Thymus (tissue), 11 donors: ENCODE results near the gene EHBP1. TPM values are rescaled to one million over a fixed set of nuclear protein-coding genes. Genes with fewer than 3 reads are reported as not detected.
"Not testable (repeated sequence)": the region's sequence is repeated elsewhere in the genome, so short reads cannot be mapped to it uniquely, and the experiment has no call there.

Source experiments
- DNase-seq, 9 donors: peaks; one replicate each; pipeline ENCODE4 v3.0.0-alpha.2; 2013; ENCODE audit warnings: low spot score in 9 of 9, low read depth in 6 of 9, missing footprints in 1 of 9
- H3K27ac ChIP-seq, 2 donors: one replicate each; pipeline ENCODE4 v1.5.1; 2013; ENCODE audit warnings: control low read depth in 1 of 2, low read depth in 1 of 2, low read length in 1 of 2, mild to moderate bottlenecking in 1 of 2, moderate library complexity in 1 of 2
- H3K27me3 ChIP-seq, 2 donors: one replicate each; pipeline ENCODE4 v1.5.1; 2013; ENCODE audit warnings: low read length in 1 of 2; ENCODE audit not compliant: control insufficient read depth in 2 of 2, insufficient read depth in 1 of 2
- H3K36me3 ChIP-seq, 2 donors: one replicate each; pipeline ENCODE4 v1.5.1; 2013; ENCODE audit warnings: low read length in 1 of 2, mild to moderate bottlenecking in 1 of 2, moderate library complexity in 1 of 2; ENCODE audit not compliant: control insufficient read depth in 2 of 2, insufficient read depth in 2 of 2
- H3K4me1 ChIP-seq, 2 donors: one replicate each; pipeline ENCODE4 v1.5.1; 2013; ENCODE audit warnings: low read length in 2 of 2; ENCODE audit not compliant: control insufficient read depth in 2 of 2, insufficient read depth in 2 of 2
- H3K4me3 ChIP-seq, 2 donors: one replicate each; pipeline ENCODE4 v1.5.1; 2013; ENCODE audit warnings: low read length in 2 of 2, control low read depth in 1 of 2, mild to moderate bottlenecking in 1 of 2
- H3K9me3 ChIP-seq, 2 donors: one replicate each; pipeline ENCODE4 v1.5.1; 2013; ENCODE audit warnings: low read length in 1 of 2, mild to moderate bottlenecking in 1 of 2; ENCODE audit not compliant: control insufficient read depth in 2 of 2, insufficient read depth in 1 of 2
- WGBS: extraction: QIAGEN DNeasy Blood & Tissue Kit; methylation state at CpG from one replicate; pipeline ENCODE4 v1.1.7; 2013; 5-methylcytosine and 5-hydroxymethylcytosine counted together
- polyA plus RNA-seq: library from polyadenylated mRNA; stranded (reverse); fragments of 200-250 nt; gene quantifications from one replicate; pipeline ENCODE4 v1.2.3, GENCODE V29; 2013
- total RNA-seq: library from RNA; stranded (reverse); fragments of 120-200 nt; gene quantifications from one replicate; pipeline ENCODE4 v1.2.4, GENCODE V29; 2013
- donor health status: healthy.

The EHBP1 gene
- total and polyA plus RNA-seq, 2 donors: 11.2 to 19.5 TPM

- Histone ChIP-seq H3K4me3 (no peak overlapping the region), H3K9me3 (no peaks in the 10 kb centered on the region), H3K27ac (no peak overlapping the region), H3K4me1 (no peaks in the 10 kb centered on the region), H3K36me3 (no peaks in the 10 kb centered on the region), H3K27me3 (no peaks in the 10 kb centered on the region)
- WGBS: 97% methylated on average over 1 of the region's 1 CpG
- DNase-seq: no peak
These were observed 307.0 kb downstream of the EHBP1 start for GRCh38 chr2:63012541-63012940.

DNA sequence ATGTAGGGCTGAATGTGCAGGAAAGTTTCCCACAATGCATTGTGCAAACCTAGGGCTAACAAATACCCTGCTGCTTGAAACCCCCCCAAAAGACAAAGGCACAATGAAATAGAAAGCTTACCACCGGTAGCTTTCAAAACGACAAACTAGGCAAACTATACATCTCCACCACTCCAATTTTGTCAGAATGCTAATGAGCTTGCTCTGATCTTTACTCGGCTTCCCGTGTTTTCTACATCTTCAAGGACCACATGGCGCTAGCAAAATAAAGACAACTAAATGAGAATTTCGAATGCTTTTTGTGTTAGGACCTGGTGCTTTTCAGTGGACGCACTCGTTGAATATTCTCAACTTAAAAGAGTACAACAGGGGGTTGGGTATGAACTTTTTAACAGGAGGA is 307.9 kb downstream of the EHBP1 start:
- Histone ChIP-seq H3K36me3 (no peaks in the 10 kb centered on the region), H3K4me3 (no peak overlapping the region), H3K9me3 (no peaks in the 10 kb centered on the region), H3K27ac (no peak overlapping the region), H3K27me3 (no peaks in the 10 kb centered on the region), H3K4me1 (no peaks in the 10 kb centered on the region)
- WGBS: 96% methylated on average over 8 of the region's 8 CpGs
- no peak for DNase-seq

DNA sequence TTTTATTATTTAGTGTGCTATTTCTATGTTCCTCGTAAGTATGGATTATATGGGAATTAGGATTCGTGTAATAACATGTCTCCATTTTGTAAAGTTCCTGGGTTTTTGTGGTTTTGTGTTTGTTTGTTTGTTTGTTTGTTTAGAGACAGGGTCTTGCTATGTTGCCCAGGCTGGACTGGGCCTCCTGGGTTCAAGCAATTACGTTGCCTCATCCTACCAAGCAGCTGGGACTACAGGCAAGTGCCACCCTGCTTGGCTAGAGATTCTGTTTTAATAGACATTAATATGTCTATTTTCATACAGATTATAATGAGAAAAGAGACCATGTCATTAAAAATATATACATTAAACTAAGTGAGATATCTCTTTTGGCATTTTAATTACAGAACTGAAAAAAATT is 309.9 kb downstream of the EHBP1 start:
- Histone ChIP-seq H3K27ac (no peak overlapping the region), H3K27me3 (no peaks in the 10 kb centered on the region), H3K4me3 (no peak overlapping the region), H3K4me1 (no peaks in the 10 kb centered on the region), H3K9me3 (no peaks in the 10 kb centered on the region), H3K36me3 (no peaks in the 10 kb centered on the region)
- over 99% methylated on average over 3 of the region's 3 CpGs for WGBS
- DNase-seq: no peak

DNA sequence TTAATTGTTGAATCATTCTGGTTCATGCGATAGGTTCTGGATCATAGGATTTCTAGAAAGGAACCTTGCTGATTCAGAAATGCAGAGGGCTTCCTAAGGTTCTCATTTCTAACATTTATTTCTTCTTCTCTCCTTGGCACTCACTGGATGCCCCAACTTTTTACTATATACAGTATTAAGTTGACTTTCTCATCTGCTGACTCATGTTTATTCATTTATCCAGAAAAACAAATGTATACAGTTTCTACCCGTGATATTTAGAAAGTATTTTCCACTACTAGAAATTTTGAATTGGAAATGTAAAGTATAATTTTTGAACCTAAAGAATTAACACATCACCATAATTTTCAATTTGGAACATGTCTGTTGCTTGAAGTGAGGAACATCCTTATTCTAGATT is 312.9 kb downstream of the EHBP1 start:
- no peak overlapping the region for H3K27ac ChIP-seq
- H3K36me3 ChIP-seq: no peaks in the 10 kb centered on the region
- no peaks in the 10 kb centered on the region for H3K9me3 ChIP-seq
- no peak for DNase-seq
- 99% methylated on average over 2 of the region's 2 CpGs for WGBS
- no peaks in the 10 kb centered on the region for H3K27me3 ChIP-seq
- no peak overlapping the region for H3K4me3 ChIP-seq
- H3K4me1 ChIP-seq: no peaks in the 10 kb centered on the region

DNA sequence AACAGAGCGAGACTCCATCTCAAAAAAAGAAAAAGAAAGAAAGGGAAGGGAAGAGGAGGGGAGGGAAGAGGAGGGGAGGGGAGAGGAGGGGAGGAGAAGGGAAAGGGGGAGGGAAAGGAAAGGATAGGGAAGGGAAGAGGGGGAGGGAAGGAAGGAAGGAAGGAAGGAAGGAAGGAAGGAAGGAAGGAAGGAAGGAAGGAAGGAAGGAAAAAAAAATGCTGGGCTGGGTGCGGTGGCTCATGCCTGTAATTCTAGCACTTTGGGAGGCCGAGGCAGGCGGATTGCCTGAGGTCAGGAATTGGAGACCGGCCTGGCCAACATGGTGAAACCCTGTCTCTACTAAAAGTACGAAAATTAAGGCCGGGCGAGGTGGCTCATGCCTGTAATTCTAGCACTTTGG is 314.2 kb downstream of the EHBP1 start:
- not testable (repeated sequence) for H3K27me3 ChIP-seq, H3K36me3 ChIP-seq, DNase-seq, H3K4me1 ChIP-seq, H3K4me3 ChIP-seq, H3K27ac ChIP-seq, H3K9me3 ChIP-seq
- WGBS: 99% methylated on average over 8 of the region's 8 CpGs

- no peak overlapping the region for H3K27ac ChIP-seq
- WGBS: 0% methylated on average over 1 of the region's 1 CpG
- peaks cover 0 to 3% of the 10 kb centered on the region in 2 donors for H3K4me1 ChIP-seq
- no peak overlapping the region for H3K4me3 ChIP-seq
- DNase-seq: peak in 2 of 9 donors; percentile 2 to 37
- no peaks in the 10 kb centered on the region for H3K36me3 ChIP-seq
- H3K9me3 ChIP-seq: no peaks in the 10 kb centered on the region
- no peaks in the 10 kb centered on the region for H3K27me3 ChIP-seq
These were observed 317.9 kb downstream of the EHBP1 start for GRCh38 chr2:63023444-63023843.

DNA sequence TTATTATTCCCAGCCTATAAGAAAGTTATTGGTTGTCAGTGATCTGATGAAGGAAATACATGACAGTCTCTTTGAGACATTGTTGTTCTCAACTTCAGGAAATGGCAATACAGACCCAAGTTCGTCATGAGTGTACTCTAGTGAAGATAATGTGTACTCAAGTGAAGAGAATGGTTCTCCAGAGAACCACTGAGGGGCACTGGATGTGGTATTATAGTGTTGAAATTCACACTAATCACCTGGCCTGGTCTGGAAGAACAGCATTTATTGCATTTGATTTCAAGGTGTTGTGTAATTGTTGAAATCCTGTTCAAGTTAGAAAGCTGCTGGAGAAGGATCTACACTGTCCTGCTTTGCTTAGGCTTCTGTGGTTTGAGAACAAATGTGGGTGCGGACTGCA is 321.7 kb downstream of the EHBP1 start:
- DNase-seq: no peak
- WGBS: 96% methylated on average over 2 of the region's 2 CpGs
- Histone ChIP-seq H3K4me1 (peaks cover 0 to 3% of the 10 kb centered on the region in 2 donors), H3K4me3 (no peak overlapping the region), H3K27ac (no peak overlapping the region), H3K27me3 (no peaks in the 10 kb centered on the region), H3K9me3 (no peaks in the 10 kb centered on the region), H3K36me3 (no peaks in the 10 kb centered on the region)

DNA sequence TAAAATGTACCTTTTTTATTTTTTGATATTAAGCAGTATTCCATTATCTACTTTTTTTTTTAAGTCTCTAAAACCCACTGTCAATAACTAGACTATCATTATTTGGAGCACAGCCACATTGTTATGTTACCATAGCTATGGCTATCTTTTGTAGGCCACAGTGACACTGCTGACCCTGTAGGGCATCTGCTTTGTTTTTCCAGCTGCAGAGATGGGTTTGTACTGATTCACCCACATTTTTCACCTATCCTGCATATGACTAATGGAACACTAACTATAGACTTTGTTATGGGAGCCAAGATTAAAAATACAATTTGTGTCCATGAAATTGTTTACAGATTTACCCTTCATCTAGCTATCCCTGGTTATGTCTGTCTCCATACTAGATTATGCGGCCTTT is 323.5 kb downstream of the EHBP1 start:
- Histone ChIP-seq H3K36me3 (no peaks in the 10 kb centered on the region), H3K27ac (no peak overlapping the region), H3K4me3 (no peak overlapping the region), H3K9me3 (no peaks in the 10 kb centered on the region), H3K27me3 (no peaks in the 10 kb centered on the region), H3K4me1 (peaks cover 0 to 3% of the 10 kb centered on the region in 2 donors)
- 100% methylated on average over 1 of the region's 1 CpG for WGBS
- no peak for DNase-seq

GRCh38 chr2:63034526-63034925 is 329.0 kb downstream of the EHBP1 start:
- no peak for DNase-seq
- Histone ChIP-seq H3K27me3 (no peaks in the 10 kb centered on the region), H3K4me3 (no peak overlapping the region), H3K4me1 (no peaks in the 10 kb centered on the region), H3K9me3 (no peaks in the 10 kb centered on the region), H3K27ac (no peak overlapping the region), H3K36me3 (no peaks in the 10 kb centered on the region)
- 97% methylated on average over 4 of the region's 4 CpGs for WGBS

- Histone ChIP-seq H3K27me3 (no peaks in the 10 kb centered on the region), H3K27ac (no peak overlapping the region), H3K36me3 (no peaks in the 10 kb centered on the region), H3K4me1 (no peaks in the 10 kb centered on the region), H3K4me3 (no peak overlapping the region), H3K9me3 (no peaks in the 10 kb centered on the region)
- over 99% methylated on average over 2 of the region's 2 CpGs for WGBS
- DNase-seq: no peak
These were observed 329.7 kb downstream of the EHBP1 start for GRCh38 chr2:63035169-63035568.
